GM21786 (cell line): Measurements from ENCODE around the gene EFTUD2.
"Not testable (repeated sequence)": the region's sequence is repeated elsewhere in the genome, so short reads cannot be mapped to it uniquely, and the experiment has no call there.

ENCODE experiments used
- ATAC-seq: cut with Tn5 transposase; IDR thresholded peaks from one replicate; pipeline ENCODE4 v1.9.1; 2021; ENCODE audit not compliant: unreplicated experiment

Gene EFTUD2

GRCh38 chr17:44850612-44851011 is 48.6 kb downstream of the EFTUD2 start:
- ATAC-seq = no peak

- ATAC-seq = no peak
Measured at GRCh38 chr17:44850025-44850424, 49.2 kb downstream of the EFTUD2 start.

DNA sequence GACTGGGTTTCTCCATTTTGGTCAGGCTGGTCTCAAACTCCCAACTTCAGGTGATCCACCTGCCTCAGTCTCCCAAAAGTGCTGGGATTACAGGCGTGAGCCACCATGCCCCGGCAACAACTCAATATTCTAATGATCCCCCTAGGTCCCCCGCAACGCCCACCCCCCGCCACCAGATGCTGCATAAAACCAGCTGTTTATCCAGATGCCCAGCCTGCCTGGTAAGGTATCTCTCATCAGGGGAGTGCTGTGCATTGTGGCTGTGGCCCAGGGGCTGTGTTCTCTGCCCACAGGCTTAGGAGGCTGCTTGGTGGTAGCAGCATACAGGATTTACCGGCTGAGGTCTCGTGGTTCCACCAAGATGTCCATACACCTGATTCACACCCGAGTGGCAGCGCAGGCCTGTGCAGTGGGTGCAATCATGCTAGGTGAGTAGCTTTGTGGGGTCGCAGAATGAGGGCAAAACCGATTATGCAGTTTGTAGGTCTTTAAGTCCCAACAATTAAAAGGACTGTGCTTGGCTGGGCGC is 50.2 kb downstream of the EFTUD2 start:
- ATAC-seq = no peak

DNA sequence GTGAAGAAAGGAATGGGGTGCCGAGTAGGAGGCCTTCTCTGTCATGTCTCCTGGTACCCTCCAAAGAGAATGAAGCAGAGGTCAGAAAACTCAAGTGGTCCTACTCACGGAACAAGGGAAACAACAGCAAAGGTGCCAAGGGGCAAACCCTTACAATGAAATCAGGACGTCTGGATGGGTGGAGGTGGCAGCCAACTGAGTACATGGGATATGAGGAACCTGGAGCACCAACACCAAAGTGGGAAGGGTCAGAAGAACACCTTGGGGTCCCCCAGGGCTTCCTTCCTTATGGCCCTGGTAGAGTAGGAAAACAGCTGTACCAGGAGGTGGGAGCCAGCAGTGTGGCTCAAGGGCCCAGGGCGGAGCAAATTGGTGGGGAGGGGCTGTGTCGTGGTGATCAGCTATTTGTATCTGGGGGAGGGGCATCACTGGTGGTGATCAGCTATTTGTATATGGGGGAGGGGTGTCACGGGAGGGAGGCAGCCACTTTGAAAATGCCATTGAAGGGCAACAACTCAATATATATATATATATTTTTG is 50.9 kb downstream of the EFTUD2 start:
- ATAC-seq = no peak

DNA sequence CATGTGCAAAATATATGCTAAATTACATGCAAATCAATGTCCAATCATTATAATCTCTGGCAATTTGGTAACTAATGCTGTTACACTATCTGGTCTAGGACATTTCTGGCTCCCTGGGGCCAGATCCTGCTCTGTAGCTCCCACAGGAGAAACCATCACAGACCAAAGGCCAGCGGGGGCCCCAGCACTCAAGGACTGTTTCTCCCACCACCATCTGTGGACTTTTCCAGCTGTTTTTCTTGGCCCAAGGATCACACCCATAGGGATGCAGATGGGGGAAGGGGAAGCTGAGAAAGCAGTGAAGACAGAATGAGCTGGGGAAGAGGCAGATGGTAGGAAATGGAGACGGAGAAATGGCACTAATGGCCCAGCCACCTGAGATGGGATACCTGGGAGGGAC is 51.7 kb downstream of the EFTUD2 start, which contains the start of gene HIGD1B:
TSS of gene HIGD1B (plus strand) at position 298 of the 400 bp plus-strand sequence. CDS start 270 bp downstream, outside the sequence.
- ATAC-seq = no peak

- ATAC-seq = no peak
Measured at GRCh38 chr17:44846206-44846605, 53.0 kb downstream of the EFTUD2 start.

GRCh38 chr17:44844390-44844830 is 54.8 kb downstream of the EFTUD2 start:
- no peak for ATAC-seq

DNA sequence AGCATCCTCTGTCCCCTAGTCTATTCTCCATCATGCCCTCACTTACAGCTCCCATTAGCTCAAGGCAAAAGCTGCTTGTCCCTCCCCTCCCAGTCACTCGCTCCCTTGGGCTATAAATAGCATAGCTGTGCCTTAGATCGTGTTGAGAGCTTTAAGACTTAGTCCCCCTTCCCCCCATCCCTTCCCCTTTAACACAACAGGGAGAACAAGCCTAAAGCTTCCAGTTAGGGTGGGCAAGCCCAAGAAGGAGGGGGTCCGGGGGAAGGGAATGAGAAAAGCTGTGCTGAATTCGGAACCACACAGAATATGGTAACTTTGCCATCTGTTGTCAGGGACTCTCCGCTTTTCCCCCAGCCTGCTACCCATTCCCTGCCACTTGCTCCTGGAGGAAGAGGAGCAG is 56.5 kb downstream of the EFTUD2 start:
- ATAC-seq = no peak

- no peak for ATAC-seq
Measured at GRCh38 chr17:44840936-44841335, 58.3 kb downstream of the EFTUD2 start.

- no peak for ATAC-seq
Measured at GRCh38 chr17:44840274-44840673, 59.0 kb downstream of the EFTUD2 start.

DNA sequence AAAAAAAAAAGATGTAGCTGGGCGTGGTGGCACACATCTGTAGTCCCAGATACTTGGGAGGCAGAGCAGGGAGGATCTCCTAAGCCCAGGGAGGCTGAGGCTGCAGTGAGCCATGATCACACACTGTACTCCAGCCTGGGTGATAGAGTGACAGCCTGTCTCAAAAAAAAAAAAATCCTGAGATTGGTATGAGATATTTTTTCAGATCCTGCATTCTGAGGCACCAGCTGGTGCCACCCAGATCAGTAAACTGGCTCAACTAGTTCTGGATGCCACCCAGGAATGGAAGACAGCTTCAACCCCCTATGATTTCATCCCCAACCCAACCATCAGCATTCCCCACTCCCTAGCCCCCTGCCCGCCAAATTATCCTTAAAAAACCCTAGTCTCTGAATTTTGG is 62.0 kb downstream of the EFTUD2 start:
- ATAC-seq = no peak

- no peak for ATAC-seq
Measured at GRCh38 chr17:44832805-44833204, 66.4 kb downstream of the EFTUD2 start.

GRCh38 chr17:44831371-44831770 is 67.9 kb downstream of the EFTUD2 start:
- no peak for ATAC-seq

- no peak for ATAC-seq
Measured at GRCh38 chr17:44830359-44831288, 68.6 kb downstream of the EFTUD2 start.

GRCh38 chr17:44829523-44830358 is 69.5 kb downstream of the EFTUD2 start, which contains the start of gene GJC1:
GJC1 (minus strand) TSS chr17:44830287; CDS start chr17:44805817, 24,470 bp downstream.
- no peak for ATAC-seq

- ATAC-seq = no peak
Measured at GRCh38 chr17:44828919-44829522, 70.2 kb downstream of the EFTUD2 start.

DNA sequence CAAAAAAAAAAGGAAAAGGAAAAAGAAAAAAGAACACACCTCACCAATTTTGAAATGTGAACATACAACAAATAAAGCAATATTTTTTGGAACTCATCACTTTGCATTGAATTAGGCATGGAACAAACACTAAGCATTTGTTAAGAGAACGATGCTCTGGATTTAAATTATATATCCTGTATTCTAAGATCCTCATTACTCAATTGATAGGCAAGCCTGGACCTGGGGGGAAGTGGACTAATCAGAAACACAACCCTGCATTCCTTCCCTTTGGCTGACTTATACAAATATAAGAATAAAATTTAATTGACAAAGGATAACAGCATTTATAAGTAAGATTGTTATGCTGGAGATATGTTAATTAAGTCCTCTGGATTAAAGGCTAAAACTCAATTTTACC is 71.4 kb downstream of the EFTUD2 start:
- no peak for ATAC-seq

GRCh38 chr17:44826123-44826790 is 73.0 kb downstream of the EFTUD2 start:
- no peak for ATAC-seq

DNA sequence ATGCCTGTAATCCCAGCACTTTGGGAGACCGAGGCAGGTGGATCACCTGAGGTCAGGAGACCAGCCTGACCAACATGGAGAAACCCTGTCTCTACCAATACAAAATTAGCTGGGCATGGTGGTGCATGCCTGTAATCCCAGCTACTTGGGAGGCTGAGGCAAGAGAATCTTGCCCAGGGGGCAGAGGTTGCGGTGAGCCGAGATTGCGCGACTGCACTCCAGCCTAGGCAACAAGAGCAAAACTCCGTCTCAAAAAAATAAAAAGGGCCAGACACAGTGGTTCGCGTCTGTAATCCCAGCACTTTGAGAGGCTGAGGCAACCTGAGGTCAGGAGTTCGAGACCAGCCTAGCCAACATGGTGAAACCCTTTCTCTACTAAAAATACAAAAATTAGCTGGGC is 74.0 kb downstream of the EFTUD2 start:
- not testable (repeated sequence) for ATAC-seq

- ATAC-seq = no peak
Measured at GRCh38 chr17:44820631-44821212, 78.5 kb downstream of the EFTUD2 start.
